Suprapubic skin (tissue), 4 donors: ENCODE results near the gene GNG4.

Source experiments
- CTCF ChIP-seq, 2 donors: fragments of 200-600 bp in 1 of 2; fragments of 450-650 bp in 1 of 2; sonication (generic) in 1 of 2; IDR thresholded peaks; one replicate each; pipeline ENCODE4 v1.5.1; 2016 to 2019; ENCODE audit warnings: antibody characterized with exemption in 2 of 2, mild to moderate bottlenecking in 1 of 2, moderate library complexity in 1 of 2
- POLR2A ChIP-seq, 2 donors: fragments of 450-650 bp; IDR thresholded peaks; one replicate each; pipeline ENCODE4 v1.6.1; 2017; ENCODE audit warnings: antibody characterized with exemption in 2 of 2, mild to moderate bottlenecking in 2 of 2, moderate library complexity in 2 of 2
- POLR2AphosphoS5 ChIP-seq, 3 donors: sonication (generic); formaldehyde crosslinking; IDR thresholded peaks; one replicate each; pipeline ENCODE4 v1.6.1; 2017; ENCODE audit warnings: antibody characterized with exemption in 3 of 3

GRCh38 chr1:235669277-235669676, 19.7 kb upstream of the GNG4 start:
- TF ChIP-seq POLR2A (IDR thresholded peaks at IDR 0.05) (no peak), CTCF (IDR thresholded peaks at IDR 0.05) (no peak), POLR2AphosphoS5 (IDR thresholded peaks at IDR 0.05) (no peak)
